ENCODE results near the gene LLGL2.

DNA sequence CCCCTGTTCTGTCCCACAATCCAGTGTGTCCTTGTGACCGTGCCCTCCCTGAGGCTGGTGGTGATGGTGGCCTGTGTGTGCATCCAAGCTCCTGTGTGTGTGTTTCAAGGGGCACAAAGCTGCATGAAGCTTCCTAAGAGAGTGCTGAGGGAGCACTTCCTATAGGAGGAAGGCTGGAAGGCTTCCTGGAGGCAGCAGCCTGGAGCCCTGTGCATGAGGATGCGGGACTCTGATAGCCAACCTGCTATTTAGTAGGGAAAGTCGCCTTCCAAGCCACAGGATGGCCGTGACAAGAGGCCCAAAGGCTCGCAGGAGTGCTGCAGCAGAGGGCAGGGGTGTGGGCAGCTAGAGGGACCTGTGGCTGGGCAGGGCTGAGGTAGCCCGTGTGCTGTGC is 70.4 kb downstream of the LLGL2 start:
- TF ChIP-seq, protein P1, sequence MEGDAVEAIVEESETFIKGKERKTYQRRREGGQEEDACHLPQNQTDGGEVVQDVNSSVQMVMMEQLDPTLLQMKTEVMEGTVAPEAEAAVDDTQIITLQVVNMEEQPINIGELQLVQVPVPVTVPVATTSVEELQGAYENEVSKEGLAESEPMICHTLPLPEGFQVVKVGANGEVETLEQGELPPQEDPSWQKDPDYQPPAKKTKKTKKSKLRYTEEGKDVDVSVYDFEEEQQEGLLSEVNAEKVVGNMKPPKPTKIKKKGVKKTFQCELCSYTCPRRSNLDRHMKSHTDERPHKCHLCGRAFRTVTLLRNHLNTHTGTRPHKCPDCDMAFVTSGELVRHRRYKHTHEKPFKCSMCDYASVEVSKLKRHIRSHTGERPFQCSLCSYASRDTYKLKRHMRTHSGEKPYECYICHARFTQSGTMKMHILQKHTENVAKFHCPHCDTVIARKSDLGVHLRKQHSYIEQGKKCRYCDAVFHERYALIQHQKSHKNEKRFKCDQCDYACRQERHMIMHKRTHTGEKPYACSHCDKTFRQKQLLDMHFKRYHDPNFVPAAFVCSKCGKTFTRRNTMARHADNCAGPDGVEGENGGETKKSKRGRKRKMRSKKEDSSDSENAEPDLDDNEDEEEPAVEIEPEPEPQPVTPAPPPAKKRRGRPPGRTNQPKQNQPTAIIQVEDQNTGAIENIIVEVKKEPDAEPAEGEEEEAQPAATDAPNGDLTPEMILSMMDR (IDR thresholded peaks at IDR 0.05; ENCODE audit: low read depth, low read length): no peak
- TF ChIP-seq EZH2phosphoT487 (IDR thresholded peaks at IDR 0.05; ENCODE audit: low read depth): no peak

All from OCI-LY3 (cell line).